Testis (tissue), 3 donors: ENCODE measurements around the gene PXN. TPM values are rescaled to one million over a fixed set of nuclear protein-coding genes. Genes with fewer than 3 reads are reported as not detected.

Experiments
- DNase-seq: peaks from one replicate; pipeline ENCODE4 v3.0.0-alpha.2; 2019
- H3K27ac ChIP-seq, 2 donors: fragments of 200-600 bp; sonication (generic); one replicate each; pipeline ENCODE4 v1.5.1; 2019
- H3K27me3 ChIP-seq: fragments of 200-600 bp; sonication (generic); one replicate; pipeline ENCODE4 v1.5.1; 2019
- H3K36me3 ChIP-seq: fragments of 200-600 bp; sonication (generic); one replicate; pipeline ENCODE4 v1.5.1; 2017; ENCODE audit warnings: low read depth; ENCODE audit errors: missing control alignments
- H3K4me1 ChIP-seq: fragments of 200-600 bp; sonication (generic); one replicate; pipeline ENCODE4 v1.5.1; 2019
- H3K4me3 ChIP-seq, 2 donors: fragments of 200-600 bp; sonication (generic); one replicate each; pipeline ENCODE4 v1.5.1; 2017 to 2019
- H3K9me3 ChIP-seq: fragments of 200-600 bp; sonication (generic); one replicate; pipeline ENCODE4 v1.5.1; 2017
- POLR2A ChIP-seq: fragments of 450-650 bp; IDR thresholded peaks from one replicate; pipeline ENCODE4 v1.6.1; 2017; ENCODE audit warnings: antibody characterized with exemption, mild to moderate bottlenecking, moderate library complexity
- WGBS, 2 donors: methylation state at CpG; one replicate each; pipeline ENCODE4 v1.1.5; 2018; 5-methylcytosine and 5-hydroxymethylcytosine counted together
- intact Hi-C: fragments of 100-400 bp; cut with DNase I; formaldehyde crosslinking; loops from one replicate; pipeline ENCODE4 v1.15.1; 2023; ENCODE audit warnings: low total_unique reads
- polyA plus RNA-seq: library from polyadenylated mRNA; stranded (reverse); fragments of 350-450 nt; fragmentation: Illumina TruSeq; extraction: RNeasy Lipid Tissue Mini Kit (QIAGEN cat#74804); gene quantifications from one replicate; pipeline ENCODE4 v1.2.3, GENCODE V29; 2014; ENCODE audit warnings: low read depth, low replicate concordance; ENCODE audit not compliant: insufficient read depth
- total RNA-seq, 2 donors: library from RNA; depleted of rRNA; stranded (reverse); fragments of >200 nt; gene quantifications; one replicate each; pipeline ENCODE4 v1.2.3, GENCODE V29; 2016
- TF ChIP-seq, protein P1 (sequence below), 3 experiments: fragments of 450-650 bp in 2 of 3; fragments of 200-600 bp in 1 of 3; sonication (generic) in 1 of 3; IDR thresholded peaks; one replicate each; pipeline ENCODE4 v1.5.1; 2016 to 2019; ENCODE audit warnings: antibody characterized with exemption in 3 of 3, mild to moderate bottlenecking in 2 of 3, moderate library complexity in 1 of 3

Gene PXN
- total and polyA plus RNA-seq, 3 donors from 2014 or later: 81.8 to 89.6 (median 84.9) TPM

DNA sequence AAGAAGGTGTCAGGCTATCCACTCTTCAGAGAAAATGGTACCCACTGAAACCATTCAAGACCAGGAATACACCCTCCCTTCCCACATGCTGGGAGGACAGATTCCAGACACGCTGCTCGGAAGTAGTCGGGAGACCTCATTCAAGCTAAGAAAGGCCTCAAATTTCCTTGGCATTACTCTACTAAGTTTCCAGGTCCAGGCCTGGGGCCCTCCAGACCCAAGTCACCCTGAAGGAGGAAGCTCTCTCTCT, 37.6 kb downstream of the PXN start:
- no peak overlapping the region for H3K27ac ChIP-seq
- no peak for TF ChIP-seq POLR2A
- TF ChIP-seq, protein P1, sequence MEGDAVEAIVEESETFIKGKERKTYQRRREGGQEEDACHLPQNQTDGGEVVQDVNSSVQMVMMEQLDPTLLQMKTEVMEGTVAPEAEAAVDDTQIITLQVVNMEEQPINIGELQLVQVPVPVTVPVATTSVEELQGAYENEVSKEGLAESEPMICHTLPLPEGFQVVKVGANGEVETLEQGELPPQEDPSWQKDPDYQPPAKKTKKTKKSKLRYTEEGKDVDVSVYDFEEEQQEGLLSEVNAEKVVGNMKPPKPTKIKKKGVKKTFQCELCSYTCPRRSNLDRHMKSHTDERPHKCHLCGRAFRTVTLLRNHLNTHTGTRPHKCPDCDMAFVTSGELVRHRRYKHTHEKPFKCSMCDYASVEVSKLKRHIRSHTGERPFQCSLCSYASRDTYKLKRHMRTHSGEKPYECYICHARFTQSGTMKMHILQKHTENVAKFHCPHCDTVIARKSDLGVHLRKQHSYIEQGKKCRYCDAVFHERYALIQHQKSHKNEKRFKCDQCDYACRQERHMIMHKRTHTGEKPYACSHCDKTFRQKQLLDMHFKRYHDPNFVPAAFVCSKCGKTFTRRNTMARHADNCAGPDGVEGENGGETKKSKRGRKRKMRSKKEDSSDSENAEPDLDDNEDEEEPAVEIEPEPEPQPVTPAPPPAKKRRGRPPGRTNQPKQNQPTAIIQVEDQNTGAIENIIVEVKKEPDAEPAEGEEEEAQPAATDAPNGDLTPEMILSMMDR (IDR thresholded peaks at IDR 0.05): no peak
- H3K27me3 ChIP-seq: no peaks in the 10 kb centered on the region
- no peak for DNase-seq
- WGBS, 2 donors: 34 to 75% methylated on average over 3 of the region's 3 CpGs
- intact Hi-C loops: no loop called here
- no peak overlapping the region for H3K4me3 ChIP-seq
- peaks cover 81% of the 10 kb centered on the region for H3K4me1 ChIP-seq
- H3K9me3 ChIP-seq: no peaks in the 10 kb centered on the region
- no peaks in the 10 kb centered on the region for H3K36me3 ChIP-seq

DNA sequence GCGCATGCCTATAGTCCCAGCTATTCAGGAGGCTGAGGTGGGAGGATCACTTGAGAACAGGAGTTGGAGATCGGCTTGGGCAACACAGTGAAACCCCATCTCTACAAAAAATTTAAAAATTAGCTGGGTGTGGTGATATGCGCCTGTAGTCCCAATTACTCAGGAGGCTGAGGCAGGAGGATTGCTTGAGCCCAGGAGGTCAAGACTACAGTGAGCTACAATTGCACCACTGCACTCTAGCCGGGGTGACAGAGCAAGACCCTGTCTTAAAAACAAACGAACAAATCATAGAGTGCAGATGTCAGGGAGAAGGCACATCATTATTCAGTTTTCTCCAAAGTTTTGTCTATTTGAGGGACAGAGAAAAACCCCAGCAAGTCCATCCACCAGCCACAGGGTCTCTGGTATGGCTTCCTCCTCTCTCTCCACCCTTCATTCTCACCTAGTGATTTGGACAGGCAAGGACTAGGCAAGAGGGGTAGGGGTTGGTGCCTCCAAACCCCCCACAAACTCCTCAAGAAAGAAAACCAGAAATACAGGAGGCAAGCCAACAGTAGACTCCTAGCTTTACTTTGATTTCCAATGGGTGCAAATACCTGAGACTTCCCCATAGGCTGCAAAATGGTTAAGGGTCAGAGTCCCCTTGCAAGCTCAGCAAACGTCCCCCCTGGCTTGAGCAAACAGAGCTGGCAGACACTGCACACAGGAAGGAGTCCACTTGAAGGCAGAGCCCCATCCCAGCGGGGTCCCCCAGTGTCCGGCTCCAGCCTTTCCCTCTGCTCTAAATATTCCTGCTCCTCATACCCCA, 38.1 kb downstream of the PXN start:
- TF ChIP-seq, protein P1 (IDR thresholded peaks at IDR 0.05): no peak
- no peak for TF ChIP-seq POLR2A
- Histone ChIP-seq H3K27me3 (no peaks in the 10 kb centered on the region), H3K36me3 (no peaks in the 10 kb centered on the region), H3K4me3 (no peak overlapping the region), H3K27ac (peak overlapping the region in 1 of 2 donors; percentile 6), H3K9me3 (no peaks in the 10 kb centered on the region), H3K4me1 (peaks cover 75% of the 10 kb centered on the region)
- intact Hi-C loops: no loop called here
- DNase-seq: no peak
- 73 to 75% methylated on average over 8 of the region's 8 CpGs for WGBS, 2 donors

GRCh38 chr12:120225852-120226640, 39.5 kb downstream of the PXN start:
- Histone ChIP-seq H3K36me3 (no peaks in the 10 kb centered on the region), H3K27ac (peak overlapping the region; percentile 15 to 71), H3K4me3 (no peak overlapping the region), H3K9me3 (no peaks in the 10 kb centered on the region), H3K27me3 (no peaks in the 10 kb centered on the region), H3K4me1 (peaks cover 69% of the 10 kb centered on the region)
- intact Hi-C loops: no loop called here
- TF ChIP-seq, protein P1 (IDR thresholded peaks at IDR 0.05): no peak
- no peak for TF ChIP-seq POLR2A
- DNase-seq: no peak
- WGBS, 2 donors: 73 to 74% methylated on average over 13 of the region's 13 CpGs

GRCh38 chr12:120225200-120225558, 40.4 kb downstream of the PXN start:
- no peak for TF ChIP-seq POLR2A
- TF ChIP-seq, protein P1 (IDR thresholded peaks at IDR 0.05): no peak
- peak overlapping the region; percentile 15 to 71 for H3K27ac ChIP-seq
- intact Hi-C loops: no loop called here
- no peak overlapping the region for H3K4me3 ChIP-seq
- 59 to 65% methylated on average over 9 of the region's 9 CpGs for WGBS, 2 donors
- H3K36me3 ChIP-seq: no peaks in the 10 kb centered on the region
- no peak for DNase-seq
- H3K4me1 ChIP-seq: peaks cover 67% of the 10 kb centered on the region
- no peaks in the 10 kb centered on the region for H3K27me3 ChIP-seq
- H3K9me3 ChIP-seq: no peaks in the 10 kb centered on the region
